Activated T-cell treated with anti-CD3 and anti-CD28 coated beads, Interleukin-2, amount 50 U/mL, for 4 hours (primary cell): ENCODE measurements around the gene CRYGS. TPM values are rescaled to one million over a fixed set of nuclear protein-coding genes. Genes with fewer than 3 reads are reported as not detected.
"Not testable (repeated sequence)": the region's sequence is repeated elsewhere in the genome, so short reads cannot be mapped to it uniquely, and the experiment has no call there.

Experiments
- ATAC-seq, 2 donors: fragments of 200-7000 bp; cut with Tn5 transposase; one replicate each; pipeline ENCODE4 v1.10.0; 2021
- DNase-seq: peaks from one replicate; pipeline ENCODE4 v3.0.0-alpha.2; 2020
- H3K27me3 Mint-ChIP-seq: one replicate; pipeline ENCODE4 v1.8.0; 2021; ENCODE audit warnings: low read depth, mixed read lengths
- H3K36me3 Mint-ChIP-seq: one replicate; pipeline ENCODE4 v1.8.0; 2022; ENCODE audit warnings: mixed read lengths; ENCODE audit not compliant: insufficient read depth
- H3K4me1 Mint-ChIP-seq: one replicate; pipeline ENCODE4 v1.8.0; 2021; ENCODE audit warnings: low read depth, mixed read lengths
- H3K4me3 Mint-ChIP-seq: one replicate; pipeline ENCODE4 v1.8.0; 2021; ENCODE audit warnings: mild to moderate bottlenecking, moderate library complexity, mixed read lengths
- H3K9me3 Mint-ChIP-seq: one replicate; pipeline ENCODE4 v1.8.0; 2021; ENCODE audit warnings: mixed read lengths
- total RNA-seq, 3 donors: library from RNA; stranded (reverse); gene quantifications; one replicate each; pipeline ENCODE4 v1.2.1, GENCODE V29; 2021

The CRYGS gene
- total RNA-seq, 3 donors from 2014 or later = 1.7 to 1.8 (median 1.8) TPM

- Mint-ChIP-seq H3K4me1 (peaks cover 82% of the 10 kb centered on the region), H3K27me3 (no peaks in the 10 kb centered on the region), H3K4me3 (peak overlapping the region; percentile 7), H3K36me3 (peaks cover 6% of the 10 kb centered on the region), H3K9me3 (no peaks in the 10 kb centered on the region)
- ATAC-seq (peak; percentile 8 to 16), DNase-seq (no peak)
Measured at GRCh38 chr3:186536883-186537844, 7.0 kb downstream of the CRYGS start.

GRCh38 chr3:186534113-186534669 is 10.0 kb downstream of the CRYGS start:
- Mint-ChIP-seq H3K36me3 (peaks cover 10% of the 10 kb centered on the region), H3K9me3 (no peaks in the 10 kb centered on the region), H3K27me3 (no peaks in the 10 kb centered on the region), H3K4me1 (peaks cover 80% of the 10 kb centered on the region), H3K4me3 (peak overlapping the region; percentile 59)
- DNase-seq = peak; percentile 29
- ATAC-seq = peak; percentile 84

- Mint-ChIP-seq H3K36me3 (peaks cover 10% of the 10 kb centered on the region), H3K9me3 (no peaks in the 10 kb centered on the region), H3K4me3 (no peak overlapping the region), H3K27me3 (no peaks in the 10 kb centered on the region), H3K4me1 (peaks cover 81% of the 10 kb centered on the region)
- DNase-seq (no peak), ATAC-seq (no peak)
Measured at GRCh38 chr3:186532598-186533072, 11.5 kb downstream of the CRYGS start.

- H3K9me3 Mint-ChIP-seq, H3K36me3 Mint-ChIP-seq, ATAC-seq, DNase-seq, H3K27me3 Mint-ChIP-seq, H3K4me3 Mint-ChIP-seq: not testable (repeated sequence)
- H3K4me1 Mint-ChIP-seq = peaks cover 71% of the 10 kb centered on the region
Measured at GRCh38 chr3:186531694-186532093, 12.5 kb downstream of the CRYGS start.

- Mint-ChIP-seq H3K4me3 (no peak overlapping the region), H3K4me1 (peaks cover 60% of the 10 kb centered on the region), H3K9me3 (no peaks in the 10 kb centered on the region), H3K36me3 (peaks cover 8% of the 10 kb centered on the region), H3K27me3 (no peaks in the 10 kb centered on the region)
- ATAC-seq = no peak
- DNase-seq = no peak
Measured at GRCh38 chr3:186530415-186530814, 13.8 kb downstream of the CRYGS start.

GRCh38 chr3:186529201-186529999 is 14.8 kb downstream of the CRYGS start:
- H3K4me3 Mint-ChIP-seq = no peak overlapping the region
- H3K9me3 Mint-ChIP-seq = no peaks in the 10 kb centered on the region
- no peaks in the 10 kb centered on the region for H3K27me3 Mint-ChIP-seq
- peaks cover 8% of the 10 kb centered on the region for H3K36me3 Mint-ChIP-seq
- H3K4me1 Mint-ChIP-seq = peaks cover 50% of the 10 kb centered on the region
- no peak for ATAC-seq
- DNase-seq = no peak

GRCh38 chr3:186526256-186526606 is 17.9 kb downstream of the CRYGS start:
- no peak overlapping the region for H3K4me3 Mint-ChIP-seq
- H3K4me1 Mint-ChIP-seq = peaks cover 35% of the 10 kb centered on the region
- peaks cover 4% of the 10 kb centered on the region for H3K36me3 Mint-ChIP-seq
- H3K9me3 Mint-ChIP-seq = no peaks in the 10 kb centered on the region
- DNase-seq (no peak), ATAC-seq (no peak)
- H3K27me3 Mint-ChIP-seq = no peaks in the 10 kb centered on the region

GRCh38 chr3:186525369-186526255 is 18.6 kb downstream of the CRYGS start:
- H3K9me3 Mint-ChIP-seq = no peaks in the 10 kb centered on the region
- peaks cover 37% of the 10 kb centered on the region for H3K4me1 Mint-ChIP-seq
- DNase-seq (no peak), ATAC-seq (no peak)
- H3K36me3 Mint-ChIP-seq = peaks cover 4% of the 10 kb centered on the region
- no peak overlapping the region for H3K4me3 Mint-ChIP-seq
- H3K27me3 Mint-ChIP-seq = no peaks in the 10 kb centered on the region

- Mint-ChIP-seq H3K27me3 (no peaks in the 10 kb centered on the region), H3K36me3 (peaks cover 4% of the 10 kb centered on the region), H3K4me1 (peaks cover 41% of the 10 kb centered on the region), H3K9me3 (no peaks in the 10 kb centered on the region), H3K4me3 (no peak overlapping the region)
- ATAC-seq = no peak
- DNase-seq = no peak
Measured at GRCh38 chr3:186524616-186525015, 19.6 kb downstream of the CRYGS start.

- Mint-ChIP-seq H3K36me3 (no peaks in the 10 kb centered on the region), H3K9me3 (no peaks in the 10 kb centered on the region), H3K27me3 (no peaks in the 10 kb centered on the region), H3K4me1 (peaks cover 42% of the 10 kb centered on the region), H3K4me3 (no peak overlapping the region)
- ATAC-seq (no peak), DNase-seq (no peak)
Measured at GRCh38 chr3:186523434-186523833, 20.7 kb downstream of the CRYGS start.

GRCh38 chr3:186523022-186523421 is 21.2 kb downstream of the CRYGS start:
- no peak for ATAC-seq
- Mint-ChIP-seq H3K4me1 (peaks cover 45% of the 10 kb centered on the region), H3K36me3 (no peaks in the 10 kb centered on the region), H3K27me3 (no peaks in the 10 kb centered on the region), H3K4me3 (no peak overlapping the region), H3K9me3 (no peaks in the 10 kb centered on the region)
- DNase-seq = no peak

- Mint-ChIP-seq H3K4me3 (no peak overlapping the region), H3K27me3 (no peaks in the 10 kb centered on the region), H3K36me3 (no peaks in the 10 kb centered on the region), H3K4me1 (peaks cover 57% of the 10 kb centered on the region), H3K9me3 (no peaks in the 10 kb centered on the region)
- ATAC-seq (peak; percentile 47 to 48), DNase-seq (no peak)
Measured at GRCh38 chr3:186520957-186521842, 23.0 kb downstream of the CRYGS start.

- Mint-ChIP-seq H3K36me3 (no peaks in the 10 kb centered on the region), H3K9me3 (no peaks in the 10 kb centered on the region), H3K27me3 (no peaks in the 10 kb centered on the region), H3K4me1 (peaks cover 64% of the 10 kb centered on the region), H3K4me3 (no peak overlapping the region)
- ATAC-seq = no peak
- no peak for DNase-seq
Measured at GRCh38 chr3:186520431-186520830, 23.7 kb downstream of the CRYGS start.
